Naive B cell (primary cell): ENCODE measurements around the gene SCAMP2. TPM values are rescaled to one million over a fixed set of nuclear protein-coding genes. Genes with fewer than 3 reads are reported as not detected.

Experiments
- ATAC-seq, 2 donors: fragments of 150-1000 bp; cut with Tn5 transposase; 2 replicates each; pipeline ENCODE4 v1.10.0; 2021; ENCODE audit warnings: low read depth in 2 of 2, mild to moderate bottlenecking in 2 of 2, moderate library complexity in 2 of 2
- DNase-seq: peaks from one replicate; pipeline ENCODE4 v3.0.0; 2022
- H3K27ac Mint-ChIP-seq, 6 donors: one replicate each; pipeline ENCODE4 v1.8.0; 2020 to 2022; ENCODE audit warnings: mild to moderate bottlenecking in 6 of 6, mixed read lengths in 6 of 6, moderate library complexity in 5 of 6, inconsistent platforms in 2 of 6
- H3K27me3 Mint-ChIP-seq, 3 donors: one replicate each; pipeline ENCODE4 v1.8.0; 2021 to 2022; ENCODE audit warnings: mixed read lengths in 3 of 3, mild to moderate bottlenecking in 1 of 3
- H3K36me3 Mint-ChIP-seq, 2 donors: one replicate each; pipeline ENCODE4 v1.8.0; 2020 to 2022; ENCODE audit warnings: mixed read lengths in 2 of 2, inconsistent platforms in 1 of 2, mild to moderate bottlenecking in 1 of 2
- H3K4me1 Mint-ChIP-seq, 3 donors: one replicate each; pipeline ENCODE4 v1.8.0; 2020 to 2022; ENCODE audit warnings: mixed read lengths in 3 of 3, inconsistent platforms in 1 of 3, mild to moderate bottlenecking in 1 of 3, moderate library complexity in 1 of 3
- H3K4me3 Mint-ChIP-seq, 8 donors: one replicate each; pipeline ENCODE4 v1.8.0; 2020 to 2022; ENCODE audit warnings: mild to moderate bottlenecking in 8 of 8, mixed read lengths in 8 of 8, moderate library complexity in 8 of 8, inconsistent platforms in 2 of 8
- H3K9me3 Mint-ChIP-seq, 7 donors: one replicate each; pipeline ENCODE4 v1.8.0; 2020 to 2022; ENCODE audit warnings: mixed read lengths in 7 of 7, mild to moderate bottlenecking in 5 of 7, inconsistent platforms in 2 of 7, moderate library complexity in 1 of 7
- polyA plus RNA-seq, 6 donors: library from polyadenylated mRNA; unstranded; fragments of 300-500 nt; fragmentation: Illumina TruSeq; gene quantifications; one replicate each; pipeline ENCODE4 v1.2.3, GENCODE V29; 2021; ENCODE audit warnings: low read depth in 6 of 6

SCAMP2 gene
- polyA plus RNA-seq, 6 donors from 2014 or later = 102 to 122 (median 110) TPM

GRCh38 chr15:74845581-74845980 lies 27.6 kb downstream of the SCAMP2 start:
- no peaks in the 10 kb centered on the region for H3K27me3 Mint-ChIP-seq
- no peaks in the 10 kb centered on the region for H3K9me3 Mint-ChIP-seq
- no peak for DNase-seq
- peaks cover 33 to 39% (median 35%) of the 10 kb centered on the region in 3 donors for H3K4me1 Mint-ChIP-seq
- peak overlapping the region in 2 of 8 donors; percentile 18 to 69 for H3K4me3 Mint-ChIP-seq
- ATAC-seq = no peak
- peaks cover 5 to 14% of the 10 kb centered on the region in 2 donors for H3K36me3 Mint-ChIP-seq
- H3K27ac Mint-ChIP-seq = peak overlapping the region in 3 of 6 donors; percentile 84 to 91 (median 87)

- Mint-ChIP-seq H3K4me1 (peaks cover 33 to 39% (median 35%) of the 10 kb centered on the region in 3 donors), H3K4me3 (peak overlapping the region in 3 of 8 donors; percentile 18 to 69 (median 40)), H3K27ac (peak overlapping the region in 4 of 6 donors; percentile 76 to 91 (median 86)), H3K36me3 (peaks cover 5 to 14% of the 10 kb centered on the region in 2 donors), H3K27me3 (no peaks in the 10 kb centered on the region), H3K9me3 (no peaks in the 10 kb centered on the region)
- DNase-seq (no peak), ATAC-seq (no peak)
Observed at GRCh38 chr15:74845208-74845568, 28.0 kb downstream of the SCAMP2 start.

- H3K4me1 Mint-ChIP-seq = peaks cover 33 to 39% (median 35%) of the 10 kb centered on the region in 3 donors
- ATAC-seq = no peak
- H3K27me3 Mint-ChIP-seq = no peaks in the 10 kb centered on the region
- no peaks in the 10 kb centered on the region for H3K9me3 Mint-ChIP-seq
- H3K4me3 Mint-ChIP-seq = peak overlapping the region in 3 of 8 donors; percentile 12 to 40 (median 40)
- peak overlapping the region; percentile 76 to 94 (median 86) for H3K27ac Mint-ChIP-seq
- peaks cover 2 to 14% of the 10 kb centered on the region in 2 donors for H3K36me3 Mint-ChIP-seq
- no peak for DNase-seq
Observed at GRCh38 chr15:74844319-74845207, 28.6 kb downstream of the SCAMP2 start.

- peak overlapping the region in 5 of 6 donors; percentile 18 to 94 (median 84) for H3K27ac Mint-ChIP-seq
- H3K9me3 Mint-ChIP-seq = no peaks in the 10 kb centered on the region
- peak overlapping the region in 5 of 8 donors; percentile 78 to 89 (median 84) for H3K4me3 Mint-ChIP-seq
- DNase-seq (no peak), ATAC-seq (no peak)
- peaks cover 0 to 14% of the 10 kb centered on the region in 2 donors for H3K36me3 Mint-ChIP-seq
- H3K27me3 Mint-ChIP-seq = no peaks in the 10 kb centered on the region
- peaks cover 33 to 39% (median 37%) of the 10 kb centered on the region in 3 donors for H3K4me1 Mint-ChIP-seq
Observed at GRCh38 chr15:74843891-74844299, 29.3 kb downstream of the SCAMP2 start.

- no peak for ATAC-seq
- Mint-ChIP-seq H3K4me3 (peak overlapping the region; percentile 78 to 94 (median 84)), H3K36me3 (peaks cover 0 to 11% of the 10 kb centered on the region in 2 donors), H3K27ac (peak overlapping the region; percentile 84 to 94 (median 92)), H3K9me3 (no peaks in the 10 kb centered on the region), H3K27me3 (no peaks in the 10 kb centered on the region), H3K4me1 (peaks cover 33 to 39% (median 38%) of the 10 kb centered on the region in 3 donors)
- DNase-seq = no peak
Observed at GRCh38 chr15:74843445-74843828, 29.7 kb downstream of the SCAMP2 start.

- peak; percentile 95 for DNase-seq
- Mint-ChIP-seq H3K9me3 (no peaks in the 10 kb centered on the region), H3K27ac (peak within 1 kb of the TSS; percentile 84 to 94 (median 92)), H3K27me3 (no peaks in the 10 kb centered on the region), H3K4me1 (peaks cover 33 to 39% (median 38%) of the 10 kb centered on the region in 3 donors), H3K36me3 (peaks cover 0 to 5% of the 10 kb centered on the region in 2 donors), H3K4me3 (peak within 1 kb of the TSS; percentile 84 to 94 (median 88))
- peak; percentile 91 to 93 for ATAC-seq
Observed at GRCh38 chr15:74842581-74843444, 30.4 kb downstream of the SCAMP2 start, which contains the start of gene ULK3. ULK3 (minus strand) TSS chr15:74843156; CDS start chr15:74843105, 51 bp downstream.

GRCh38 chr15:74841891-74842373 lies 31.2 kb downstream of the SCAMP2 start:
- peaks cover 0 to 5% of the 10 kb centered on the region in 2 donors for H3K36me3 Mint-ChIP-seq
- ATAC-seq = no peak
- peak overlapping the region in 1 of 6 donors; percentile 84 for H3K27ac Mint-ChIP-seq

GRCh38 chr15:74840851-74841775 lies 32.1 kb downstream of the SCAMP2 start:
- H3K4me3 Mint-ChIP-seq = peak overlapping the region in 7 of 8 donors; percentile 5 to 93 (median 85)
- peaks cover 33 to 44% (median 36%) of the 10 kb centered on the region in 3 donors for H3K4me1 Mint-ChIP-seq

More at GRCh38 chr15:74841891-74842373, 31.2 kb downstream of the SCAMP2 start:
- H3K4me1 Mint-ChIP-seq = peaks cover 33 to 39% (median 38%) of the 10 kb centered on the region in 3 donors
- peak overlapping the region in 7 of 8 donors; percentile 84 to 94 (median 89) for H3K4me3 Mint-ChIP-seq
- DNase-seq = no peak
- H3K27me3 Mint-ChIP-seq = no peaks in the 10 kb centered on the region
- no peaks in the 10 kb centered on the region for H3K9me3 Mint-ChIP-seq

GRCh38 chr15:74839526-74840395 lies 33.4 kb downstream of the SCAMP2 start:
- peaks cover 0 to 5% of the 10 kb centered on the region in 2 donors for H3K36me3 Mint-ChIP-seq
- H3K27me3 Mint-ChIP-seq = no peaks in the 10 kb centered on the region
- H3K4me3 Mint-ChIP-seq = no peak overlapping the region
- H3K9me3 Mint-ChIP-seq = no peaks in the 10 kb centered on the region
- H3K4me1 Mint-ChIP-seq = peaks cover 30 to 42% (median 30%) of the 10 kb centered on the region in 3 donors
- peak overlapping the region in 1 of 6 donors; percentile 42 for H3K27ac Mint-ChIP-seq
- ATAC-seq = no peak
- no peak for DNase-seq

More at GRCh38 chr15:74840851-74841775, 32.1 kb downstream of the SCAMP2 start:
- Mint-ChIP-seq H3K36me3 (peaks cover 0 to 5% of the 10 kb centered on the region in 2 donors), H3K9me3 (no peaks in the 10 kb centered on the region), H3K27me3 (no peaks in the 10 kb centered on the region), H3K27ac (peak overlapping the region in 1 of 6 donors; percentile 26)
- ATAC-seq = no peak
- no peak for DNase-seq

GRCh38 chr15:74838746-74839525 lies 34.2 kb downstream of the SCAMP2 start:
- no peak for ATAC-seq
- no peak for DNase-seq
- H3K4me1 Mint-ChIP-seq = peaks cover 28 to 42% (median 28%) of the 10 kb centered on the region in 3 donors
- H3K9me3 Mint-ChIP-seq = no peaks in the 10 kb centered on the region
- H3K27me3 Mint-ChIP-seq = no peaks in the 10 kb centered on the region
- H3K36me3 Mint-ChIP-seq = peaks cover 0 to 5% of the 10 kb centered on the region in 2 donors
- no peak overlapping the region for H3K27ac Mint-ChIP-seq
- H3K4me3 Mint-ChIP-seq = no peak overlapping the region

- no peak for ATAC-seq
- Mint-ChIP-seq H3K4me1 (peaks cover 22 to 41% (median 25%) of the 10 kb centered on the region in 3 donors), H3K9me3 (no peaks in the 10 kb centered on the region), H3K36me3 (peaks cover 0 to 5% of the 10 kb centered on the region in 2 donors), H3K27ac (no peak overlapping the region), H3K4me3 (no peak overlapping the region), H3K27me3 (no peaks in the 10 kb centered on the region)
- DNase-seq = no peak
Observed at GRCh38 chr15:74838137-74838516, 35.0 kb downstream of the SCAMP2 start.
